AG04450 (cell line): ENCODE results near the gene KLHL2. TPM values are rescaled to one million over a fixed set of nuclear protein-coding genes. Genes with fewer than 3 reads are reported as not detected.
"Not testable (repeated sequence)": the region's sequence is repeated elsewhere in the genome, so short reads cannot be mapped to it uniquely, and the experiment has no call there.

Source experiments
- CTCF ChIA-PET: fragments of 300-600, 350-600 bp; formaldehyde crosslinking; extraction: SDS; loops from one replicate; lab custom pipeline; 2022; ENCODE audit warnings: antibody characterized with exemption, inconsistent platforms; lab: Charles Lee
- POLR2A ChIA-PET: fragments of 350-600 bp; formaldehyde crosslinking; extraction: SDS; loops from one replicate; lab custom pipeline; 2021; ENCODE audit warnings: antibody characterized with exemption, inconsistent platforms; lab: Yijun Ruan, JAX
- DNase-seq: peaks from one replicate; pipeline ENCODE4 v3.0.0-alpha.2; 2011; ENCODE audit warnings: low read depth, low spot score
- H3K27ac ChIP-seq: one replicate; pipeline ENCODE4 v1.5.1; 2012; ENCODE audit warnings: low read depth, low read length, control low read depth
- H3K27me3 ChIP-seq: one replicate; pipeline ENCODE4 v1.6.0; 2012; ENCODE audit warnings: low read length; ENCODE audit not compliant: control insufficient read depth, insufficient read depth
- H3K4me3 ChIP-seq: 2 replicates; pipeline ENCODE4 v1.5.1; 2011; ENCODE audit warnings: mild to moderate bottlenecking, low read depth, low read length, control low read depth
- H3K9me3 ChIP-seq: 2 replicates; pipeline ENCODE4 v1.5.1; 2012; ENCODE audit warnings: low read length; ENCODE audit not compliant: control insufficient read depth, insufficient read depth
- CTCF ChIP-seq: IDR thresholded peaks from 2 replicates; pipeline ENCODE4 v1.5.1; 2011; ENCODE audit warnings: low read depth, low read length, control low read depth, inconsistent platforms
- polyA plus RNA-seq: library from polyadenylated mRNA; depleted of rRNA; stranded (reverse); fragments of >200 nt; gene quantifications from 2 replicates; pipeline ENCODE4 v1.2.3, GENCODE V29; 2011

The KLHL2 gene
- polyA plus RNA-seq, 1 experiment: 16.4 TPM

DNA sequence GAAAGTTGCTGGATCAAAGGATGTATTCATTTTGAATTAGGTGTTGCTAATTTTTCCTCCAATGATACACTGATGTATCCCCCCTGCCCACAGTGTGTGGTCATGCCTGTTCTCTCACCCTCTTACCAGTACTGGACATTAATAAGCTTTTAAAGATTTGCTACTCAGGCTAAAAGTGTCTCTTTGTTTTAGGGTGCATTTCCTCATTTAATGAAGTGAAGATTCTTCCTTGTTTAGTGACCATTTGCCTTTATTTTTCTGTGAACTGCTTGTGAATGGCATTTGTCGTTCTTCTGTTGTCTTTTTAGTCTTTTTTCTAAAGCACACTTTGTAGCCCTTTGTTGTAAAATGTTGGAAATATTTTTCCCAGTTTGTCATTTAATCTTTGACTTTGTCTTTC, 125.1 kb downstream of the KLHL2 start:
- no peak overlapping the region for H3K27ac ChIP-seq
- DNase-seq: no peak
- no peak overlapping the region; the same call in 1 of the 2 replicates for H3K4me3 ChIP-seq
- ChIA-PET CTCF (interaction anchor here (1.4 to 1.8 kb wide), 2 partner anchors 161 to 219 kb away, joined by 5 to 6 read pairs; partner anchors contain the start of gene TMEM192), POLR2A (no interaction called here)
- H3K9me3 ChIP-seq: peaks cover 3% of the 10 kb centered on the region; the same call in 1 of the 2 replicates
- no peaks in the 10 kb centered on the region for H3K27me3 ChIP-seq
- TF ChIP-seq CTCF: no peak

DNA sequence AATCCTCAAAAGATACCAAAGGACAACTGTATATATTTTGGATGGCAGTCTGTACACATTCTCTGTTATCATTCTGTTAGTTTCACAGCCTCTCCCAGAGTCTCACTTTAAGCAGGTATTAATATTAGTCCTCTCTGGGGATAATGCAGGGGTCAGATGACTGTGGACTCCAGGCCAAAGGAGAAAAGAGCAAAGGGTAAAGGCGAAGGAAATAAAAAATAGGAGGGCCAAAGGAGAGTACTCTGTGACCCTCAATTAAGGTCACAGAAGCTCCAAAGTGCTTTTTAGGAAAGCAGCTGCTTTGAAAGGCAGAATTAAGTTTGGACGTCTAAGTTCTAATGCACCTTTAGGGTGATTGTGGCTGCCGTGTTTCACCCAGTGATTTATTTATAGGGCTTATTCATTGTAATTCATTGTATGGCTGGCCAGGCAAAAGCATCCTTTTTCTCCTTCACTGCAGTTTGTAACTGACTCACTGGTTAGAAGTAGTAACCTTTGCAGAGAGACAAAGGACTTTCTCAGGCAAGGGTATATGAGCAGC, 127.9 kb downstream of the KLHL2 start:
- no peak for DNase-seq
- H3K9me3 ChIP-seq: no peaks in the 10 kb centered on the region
- CTCF ChIA-PET: interaction anchor here (1.0 kb wide), 1 partner anchor 223 kb away, joined by 4 read pairs; the partner anchor contains the start of gene TMEM192
- no peak for TF ChIP-seq CTCF
- POLR2A ChIA-PET: no interaction called here
- no peak overlapping the region for H3K27ac ChIP-seq
- no peak overlapping the region for H3K4me3 ChIP-seq
- H3K27me3 ChIP-seq: no peaks in the 10 kb centered on the region

DNA sequence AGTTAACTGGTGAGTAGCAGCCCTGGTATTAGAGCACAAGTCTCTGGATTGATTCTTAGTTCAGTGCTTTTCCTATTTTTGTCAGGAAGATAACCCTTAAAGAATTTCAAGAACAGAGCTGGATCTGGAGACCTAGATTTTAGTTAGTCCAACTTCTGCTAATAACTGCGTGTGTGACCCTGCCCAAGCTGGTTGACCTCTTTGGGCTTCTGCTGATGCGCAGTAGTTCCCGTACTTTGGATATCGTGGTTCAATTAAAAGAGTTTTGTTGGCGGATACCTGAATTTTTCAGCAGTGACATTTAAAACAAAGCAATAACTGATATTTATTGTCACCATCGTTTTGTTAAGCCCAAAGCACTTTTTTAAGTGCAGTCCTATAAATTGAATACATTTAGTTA, 129.4 kb downstream of the KLHL2 start:
- CTCF ChIA-PET: interaction anchor here (1.5 kb wide), 1 partner anchor 206 kb away, joined by 3 read pairs; no protein-coding TSS in a partner anchor
- TF ChIP-seq CTCF: no peak

DNA sequence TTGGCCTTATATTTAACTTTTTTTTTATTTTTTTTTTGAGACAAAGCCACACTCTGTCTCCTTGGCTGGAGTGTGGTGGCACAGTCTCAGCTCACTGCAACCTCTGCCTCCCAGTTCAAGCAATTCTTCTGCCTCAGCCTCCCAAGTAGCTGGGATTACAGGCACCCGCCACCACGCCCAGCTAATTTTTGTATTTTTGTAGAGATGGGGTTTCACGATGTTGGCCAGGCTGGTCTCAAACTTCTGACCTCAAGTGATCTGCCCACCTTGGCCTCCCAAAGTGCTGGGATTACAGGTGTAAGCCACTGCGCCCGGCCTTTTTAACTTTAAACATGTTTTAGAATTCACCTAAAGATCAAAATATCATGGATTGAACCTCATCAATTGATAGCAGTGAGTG, 135.0 kb downstream of the KLHL2 start:
- H3K9me3 ChIP-seq, H3K4me3 ChIP-seq, DNase-seq, POLR2A ChIA-PET, H3K27ac ChIP-seq, H3K27me3 ChIP-seq: not testable (repeated sequence)
- CTCF ChIA-PET: interaction anchor here (0.7 to 7.9 kb wide), 5 partner anchors 9 to 229 kb away, joined by 3 to 125 read pairs (median 4); partner anchors contain the start of genes MSMO1 and TMEM192

More for the DNA sequence above, 129.4 kb downstream of the KLHL2 start:
- no peak for DNase-seq
- Histone ChIP-seq H3K27me3 (no peaks in the 10 kb centered on the region), H3K27ac (no peak overlapping the region), H3K4me3 (no peak overlapping the region), H3K9me3 (no peaks in the 10 kb centered on the region)
- POLR2A ChIA-PET: no interaction called here

GRCh38 chr4:165343353-165344191, 136.2 kb downstream of the KLHL2 start:
- DNase-seq: no peak
- no peaks in the 10 kb centered on the region for H3K9me3 ChIP-seq
- H3K4me3 ChIP-seq: no peak overlapping the region
- H3K27ac ChIP-seq: no peak overlapping the region
- POLR2A ChIA-PET: no interaction called here
- peak; percentile 48 for TF ChIP-seq CTCF
- CTCF ChIA-PET: interaction anchor here (0.6 to 7.9 kb wide), 9 partner anchors 10 to 247 kb away, joined by 3 to 125 read pairs (median 4); partner anchors contain the start of genes MSMO1 and TMEM192
- peaks cover 4% of the 10 kb centered on the region for H3K27me3 ChIP-seq
